Activated T-helper 1 cell treated with anti-CD3 and anti-CD28 coated beads, Interleukin-12 subunit alpha, Interleukin-12 subunit beta, Interleukin-2, Interleukin-4 antibody, amounts not matched to agents 30 ng/mL and 10 ng/mL and 1 ng/mL, durations not matched to agents 14 hours and 24 hours and 36 hours (primary cell): ENCODE data around the gene ALKBH6. TPM values are rescaled to one million over a fixed set of nuclear protein-coding genes. Genes with fewer than 3 reads are reported as not detected.
A peak's percentile ranks its signal among the peaks of the same experiment; 100 is the strongest.
"Not testable (repeated sequence)": the region's sequence is repeated elsewhere in the genome, so short reads cannot be mapped to it uniquely, and the experiment has no call there.

Experiments
- DNase-seq: peaks from one replicate; pipeline ENCODE4 v3.0.0; 2021; ENCODE audit warnings: low spot score
- H3K27ac Mint-ChIP-seq: one replicate; pipeline ENCODE4 v1.8.0; 2021; ENCODE audit warnings: mild to moderate bottlenecking, mixed read lengths
- H3K27me3 Mint-ChIP-seq: one replicate; pipeline ENCODE4 v1.8.0; 2022; ENCODE audit warnings: mild to moderate bottlenecking, moderate library complexity, mixed read lengths; ENCODE audit not compliant: insufficient read depth
- H3K36me3 Mint-ChIP-seq: one replicate; pipeline ENCODE4 v1.8.0; 2021; ENCODE audit warnings: low read depth, mixed read lengths
- H3K4me1 Mint-ChIP-seq: one replicate; pipeline ENCODE4 v1.8.0; 2021; ENCODE audit warnings: low read depth, mixed read lengths
- H3K4me3 Mint-ChIP-seq: one replicate; pipeline ENCODE4 v1.8.0; 2021; ENCODE audit warnings: mild to moderate bottlenecking, moderate library complexity, mixed read lengths
- H3K9me3 Mint-ChIP-seq: one replicate; pipeline ENCODE4 v1.8.0; 2021; ENCODE audit warnings: mixed read lengths
- intact Hi-C: fragments of 100-400 bp; cut with micrococcal nuclease; formaldehyde crosslinking; loops from one replicate; pipeline ENCODE4 v1.15.1; 2024
- total RNA-seq: library from RNA; stranded (reverse); gene quantifications from 2 replicates; pipeline ENCODE4 v1.2.3, GENCODE V29; 2022

The ALKBH6 gene
- total RNA-seq, 1 donor from 2014 or later, result 60.6 TPM

DNA sequence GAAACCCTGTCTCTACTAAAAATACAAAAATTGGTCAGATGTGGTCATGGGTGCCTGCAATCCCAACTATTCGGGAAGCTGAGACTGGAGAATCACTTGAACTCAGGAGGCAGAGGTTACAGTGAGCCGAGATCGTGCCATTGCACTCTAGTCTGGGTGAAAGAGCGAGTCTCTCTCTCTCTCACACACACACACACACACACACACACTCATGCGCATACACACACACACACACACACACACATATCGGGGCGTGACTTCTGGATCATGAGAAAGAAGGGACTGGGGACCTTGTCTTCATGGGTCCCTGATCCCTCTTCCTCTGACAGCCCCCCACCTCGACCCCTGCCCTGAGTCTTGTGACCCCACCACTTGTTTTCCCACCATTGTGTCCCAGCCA lies 30.8 kb downstream of the ALKBH6 start:
- Mint-ChIP-seq H3K27me3 (peaks cover 38% of the 10 kb centered on the region), H3K4me3 (no peak overlapping the region), H3K9me3 (no peaks in the 10 kb centered on the region), H3K36me3 (no peaks in the 10 kb centered on the region), H3K27ac (no peak overlapping the region), H3K4me1 (peaks cover 5% of the 10 kb centered on the region)
- DNase-seq, result no peak
- intact Hi-C loops, result no loop called here

DNA sequence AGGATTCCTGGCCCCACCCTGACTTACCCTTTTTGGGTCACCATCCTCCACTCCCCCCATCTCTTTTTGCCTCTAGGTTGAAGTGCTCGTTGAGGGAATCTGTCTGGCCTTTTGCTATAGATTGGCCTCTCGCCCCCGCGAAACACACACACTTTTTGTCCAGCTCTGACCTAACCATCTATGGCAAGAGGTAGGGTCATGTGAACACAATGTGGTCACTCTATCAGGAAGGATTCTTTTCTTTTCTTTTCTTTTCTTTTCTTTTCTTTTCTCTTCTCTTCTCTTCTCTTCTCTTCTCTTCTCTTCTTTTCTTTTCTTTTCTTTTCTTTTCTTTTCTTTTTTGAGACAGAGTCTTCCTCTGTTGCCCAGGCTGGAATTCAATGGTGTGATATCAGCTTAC lies 33.0 kb downstream of the ALKBH6 start:
- H3K27me3 Mint-ChIP-seq, result peaks cover 27% of the 10 kb centered on the region
- H3K4me1 Mint-ChIP-seq, H3K36me3 Mint-ChIP-seq, H3K9me3 Mint-ChIP-seq, intact Hi-C loops, DNase-seq, H3K27ac Mint-ChIP-seq, H3K4me3 Mint-ChIP-seq: not testable (repeated sequence)

DNA sequence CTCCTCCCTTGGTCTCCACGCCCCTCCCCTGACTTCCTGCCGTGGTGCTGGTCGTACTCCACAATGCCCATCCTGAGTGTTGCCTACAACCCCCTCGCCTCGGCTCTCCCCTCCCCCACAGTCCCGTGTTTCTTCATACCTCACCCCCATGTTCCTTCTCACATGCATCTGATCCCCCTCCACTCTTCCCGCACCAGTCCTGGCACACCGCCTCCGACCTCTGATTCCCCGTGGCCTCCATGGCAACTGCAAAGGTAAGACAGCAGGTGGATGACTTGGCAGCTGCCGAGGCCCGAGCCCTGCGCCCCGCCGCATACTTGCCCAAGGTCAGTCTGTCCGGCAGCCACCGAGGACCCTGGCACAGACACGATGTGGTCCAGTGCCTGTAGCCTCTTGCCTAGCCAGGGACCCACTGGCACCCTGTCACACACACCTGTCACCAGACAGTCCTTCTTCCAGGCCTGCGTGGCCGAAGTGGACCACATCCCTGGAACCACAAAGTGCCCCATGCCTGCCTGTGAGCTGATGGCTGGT lies 35.1 kb downstream of the ALKBH6 start:
- no peaks in the 10 kb centered on the region for H3K36me3 Mint-ChIP-seq
- no peak for DNase-seq
- H3K27ac Mint-ChIP-seq, result no peak overlapping the region
- peaks cover 12% of the 10 kb centered on the region for H3K27me3 Mint-ChIP-seq
- H3K4me3 Mint-ChIP-seq, result no peak overlapping the region
- H3K9me3 Mint-ChIP-seq, result no peaks in the 10 kb centered on the region
- no peaks in the 10 kb centered on the region for H3K4me1 Mint-ChIP-seq
- intact Hi-C loops, result no loop called here

DNA sequence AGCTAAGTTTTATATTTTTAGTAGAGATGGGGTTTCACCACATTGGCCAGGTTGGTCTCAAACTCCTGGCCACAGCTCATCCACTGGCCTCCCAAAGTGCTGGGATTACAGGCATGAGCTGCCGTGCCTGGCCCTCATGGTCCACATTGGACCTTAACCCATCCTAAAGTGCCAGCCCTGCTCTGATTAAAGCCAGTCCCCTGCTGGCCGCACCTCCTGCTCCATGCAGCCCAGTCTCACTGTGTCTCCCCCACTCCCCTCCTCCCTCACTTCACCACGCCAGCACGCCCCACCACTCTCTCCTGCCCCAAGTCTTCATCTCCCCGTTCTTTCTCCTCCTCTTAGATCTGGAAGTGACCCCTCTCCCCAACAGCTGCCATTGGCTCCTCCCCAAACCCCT lies 35.7 kb downstream of the ALKBH6 start:
- Mint-ChIP-seq H3K27ac (no peak overlapping the region), H3K36me3 (no peaks in the 10 kb centered on the region), H3K4me3 (no peak overlapping the region), H3K27me3 (peaks cover 14% of the 10 kb centered on the region), H3K9me3 (no peaks in the 10 kb centered on the region), H3K4me1 (no peaks in the 10 kb centered on the region)
- DNase-seq, result no peak
- intact Hi-C loops, result no loop called here

DNA sequence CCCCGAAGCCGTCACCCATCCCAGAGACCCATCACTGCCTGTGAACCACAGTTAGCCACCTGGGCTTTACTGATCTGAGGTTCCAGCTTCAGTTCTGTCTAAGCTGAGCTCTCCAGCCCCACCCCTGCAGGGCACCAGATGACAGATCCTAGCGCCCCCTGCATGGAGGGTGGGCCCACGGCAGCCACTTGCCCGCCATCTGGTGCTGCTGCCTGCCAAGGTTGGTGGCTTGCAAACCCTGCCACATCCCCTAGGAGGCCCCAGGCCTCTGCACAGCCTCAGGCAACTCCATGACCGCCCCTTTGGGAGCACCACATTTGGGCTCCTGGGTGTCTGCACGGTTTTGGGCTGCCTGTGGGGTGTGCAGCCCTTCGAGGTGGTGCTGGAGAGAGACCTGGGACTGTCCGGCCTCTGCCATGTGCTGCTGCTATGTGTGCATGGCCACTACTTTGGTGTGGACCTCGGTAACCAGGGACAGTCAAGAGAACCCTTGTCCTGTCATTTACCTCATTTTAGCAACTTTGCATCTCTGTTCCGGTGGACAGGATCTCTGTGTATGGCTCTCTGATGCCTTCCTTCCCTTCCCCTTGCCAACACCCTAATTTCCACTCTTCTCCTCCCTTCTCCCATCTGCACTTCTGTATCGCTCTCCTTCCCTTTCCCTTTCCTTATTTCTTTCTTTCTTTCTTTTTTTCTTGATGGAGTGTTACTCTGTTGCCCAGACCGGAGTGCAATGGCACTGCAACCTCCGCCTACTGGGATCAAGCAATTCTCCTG lies 36.4 kb downstream of the ALKBH6 start:
- intact Hi-C loops, result no loop called here
- no peak for DNase-seq
- Mint-ChIP-seq H3K27ac (no peak overlapping the region), H3K36me3 (no peaks in the 10 kb centered on the region), H3K4me3 (no peak overlapping the region), H3K27me3 (peaks cover 14% of the 10 kb centered on the region), H3K4me1 (no peaks in the 10 kb centered on the region), H3K9me3 (no peaks in the 10 kb centered on the region)

DNA sequence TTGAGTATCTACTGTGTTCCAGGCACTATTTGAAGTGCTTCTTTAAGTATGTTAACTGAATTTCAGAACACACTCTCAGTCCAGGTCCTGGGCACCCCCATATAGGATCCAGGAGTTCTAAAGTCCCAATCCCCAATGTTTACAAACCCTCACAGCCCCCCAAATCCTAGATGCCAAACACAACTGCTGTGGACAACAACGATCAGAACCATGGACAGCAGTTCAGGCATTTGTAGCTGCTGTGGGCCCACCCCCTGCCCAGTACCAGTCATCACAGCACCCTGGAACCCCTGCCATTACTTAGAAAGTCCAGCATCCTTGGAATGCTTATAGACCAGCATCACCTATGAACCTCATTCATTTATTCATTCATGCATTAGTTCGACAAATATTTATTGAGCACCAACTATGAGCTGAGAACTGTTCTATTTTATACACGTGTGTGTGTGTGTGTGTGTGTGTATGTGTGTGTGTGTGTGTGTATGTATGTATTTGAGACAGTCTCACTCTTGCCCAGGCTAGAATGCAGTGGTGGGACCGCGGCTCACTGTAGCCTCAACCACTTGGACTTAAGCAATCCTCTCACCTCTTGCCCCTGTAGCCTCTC lies 38.3 kb downstream of the ALKBH6 start:
- peaks cover 9% of the 10 kb centered on the region for H3K27me3 Mint-ChIP-seq
- H3K4me3 Mint-ChIP-seq, result no peak overlapping the region

DNA sequence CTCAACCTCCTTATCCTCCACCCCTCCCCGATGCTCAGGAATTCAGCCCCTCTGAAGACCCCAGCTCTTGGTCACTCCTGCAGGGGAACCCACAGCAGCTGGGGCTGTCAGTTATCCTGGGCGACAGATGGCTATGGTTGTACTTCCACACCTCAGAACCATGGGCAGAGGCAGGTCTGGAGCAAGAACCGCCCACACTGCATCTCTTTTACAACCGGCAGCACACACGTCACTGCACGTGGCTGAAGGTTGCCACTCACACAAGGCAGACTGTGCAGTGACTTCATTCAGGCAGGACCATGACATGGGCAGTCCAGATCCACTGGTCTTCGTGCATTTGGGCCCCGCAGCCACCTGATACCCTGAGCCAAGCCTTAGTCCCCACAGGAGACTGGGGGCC lies 40.5 kb downstream of the ALKBH6 start:
- peaks cover 5% of the 10 kb centered on the region for H3K27me3 Mint-ChIP-seq
- peaks cover 10% of the 10 kb centered on the region for H3K4me1 Mint-ChIP-seq
- no peaks in the 10 kb centered on the region for H3K36me3 Mint-ChIP-seq
- H3K9me3 Mint-ChIP-seq, result no peaks in the 10 kb centered on the region
- intact Hi-C loops, result no loop called here
- H3K27ac Mint-ChIP-seq, result no peak overlapping the region
- no peak for DNase-seq
- no peak overlapping the region for H3K4me3 Mint-ChIP-seq

More for the DNA sequence above, 38.3 kb downstream of the ALKBH6 start:
- DNase-seq, result no peak
- Mint-ChIP-seq H3K9me3 (no peaks in the 10 kb centered on the region), H3K4me1 (no peaks in the 10 kb centered on the region), H3K27ac (no peak overlapping the region), H3K36me3 (no peaks in the 10 kb centered on the region)
- intact Hi-C loops, result loop anchor here (1.0 kb wide), 1 partner anchor 12 kb away; no protein-coding TSS in a partner anchor

DNA sequence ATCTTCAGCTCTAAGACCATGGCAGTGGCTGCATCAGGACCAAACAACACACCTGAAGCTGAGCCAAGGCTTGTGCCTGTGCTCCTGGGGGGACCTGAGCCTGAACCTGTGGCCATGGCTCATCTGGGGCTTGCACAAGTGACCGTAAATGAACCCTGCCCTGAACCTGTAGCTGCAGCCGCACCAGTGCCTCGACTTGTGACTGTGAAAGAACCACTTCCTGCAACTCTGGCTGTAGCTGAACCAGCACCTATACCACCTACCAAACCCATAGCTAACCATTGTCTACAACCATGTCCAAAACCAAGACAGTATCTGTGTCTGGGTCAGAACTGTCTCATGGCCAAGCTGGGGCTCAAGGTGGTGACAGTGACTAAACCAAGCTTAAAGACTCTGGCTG lies 47.2 kb downstream of the ALKBH6 start:
- DNase-seq, result no peak
- H3K27me3 Mint-ChIP-seq, result peaks cover 7% of the 10 kb centered on the region
- no peak overlapping the region for H3K4me3 Mint-ChIP-seq
- H3K4me1 Mint-ChIP-seq, result peaks cover 10% of the 10 kb centered on the region
- intact Hi-C loops, result no loop called here
- H3K9me3 Mint-ChIP-seq, result no peaks in the 10 kb centered on the region
- H3K27ac Mint-ChIP-seq, result no peak overlapping the region
- H3K36me3 Mint-ChIP-seq, result no peaks in the 10 kb centered on the region

DNA sequence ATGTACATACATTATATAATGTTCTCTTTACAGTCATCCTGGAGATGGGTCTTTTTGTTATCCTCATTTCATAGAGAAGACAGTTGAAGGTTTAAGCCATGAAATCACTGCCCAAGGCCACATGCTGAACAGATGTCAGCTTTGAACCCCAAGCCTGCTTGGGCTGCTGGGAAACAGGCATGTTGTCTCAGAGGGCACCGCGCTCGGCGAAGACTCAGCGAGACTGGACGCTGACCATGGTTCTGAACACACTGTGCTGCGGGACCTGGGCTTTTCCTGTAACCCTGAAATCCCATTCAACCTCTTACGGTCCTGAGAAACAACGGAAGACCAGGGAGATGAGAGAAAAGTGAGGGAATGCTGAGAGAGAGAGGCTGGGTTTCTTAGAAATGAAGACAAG lies 50.5 kb downstream of the ALKBH6 start:
- H3K4me3 Mint-ChIP-seq, result no peak overlapping the region
- no peak overlapping the region for H3K27ac Mint-ChIP-seq
- intact Hi-C loops, result loop anchor here (1.0 kb wide), 1 partner anchor 12 kb away; no protein-coding TSS in a partner anchor
- H3K4me1 Mint-ChIP-seq, result peaks cover 3% of the 10 kb centered on the region
- peak; percentile 34 for DNase-seq
- peaks cover 13% of the 10 kb centered on the region for H3K27me3 Mint-ChIP-seq
- H3K9me3 Mint-ChIP-seq, result no peaks in the 10 kb centered on the region
- H3K36me3 Mint-ChIP-seq, result no peaks in the 10 kb centered on the region

DNA sequence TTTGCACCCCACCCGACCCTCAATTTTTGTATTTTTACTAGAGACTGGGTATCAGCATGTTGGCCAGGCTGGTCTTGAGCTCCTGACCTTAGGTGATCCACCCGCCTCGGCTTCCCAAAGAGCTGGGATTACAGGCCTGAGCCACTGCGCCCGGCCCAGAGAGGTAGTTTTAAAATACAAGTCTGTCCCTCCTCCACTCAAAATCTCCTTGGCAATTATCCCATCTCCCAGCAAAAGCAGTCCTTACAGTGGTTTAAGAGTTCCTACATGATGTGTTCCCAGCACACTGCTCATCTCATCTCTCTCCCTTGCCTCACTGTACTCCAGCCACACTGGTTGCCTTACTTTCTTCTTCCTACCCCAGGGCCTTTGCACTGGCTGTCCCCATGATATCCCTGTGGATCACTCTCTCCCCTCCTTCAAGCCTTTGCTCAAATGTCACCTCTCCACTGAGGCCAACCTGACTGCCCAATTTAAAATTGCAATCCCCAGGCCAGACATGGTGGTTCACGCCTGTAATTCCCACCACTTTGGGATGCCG lies 53.5 kb downstream of the ALKBH6 start:
- intact Hi-C loops, result no loop called here
- no peak for DNase-seq
- Mint-ChIP-seq H3K4me3 (peak overlapping the region; percentile 5), H3K36me3 (peaks cover 1% of the 10 kb centered on the region), H3K9me3 (peaks cover 9% of the 10 kb centered on the region), H3K27me3 (peaks cover 14% of the 10 kb centered on the region), H3K4me1 (peaks cover 11% of the 10 kb centered on the region), H3K27ac (no peak overlapping the region)

DNA sequence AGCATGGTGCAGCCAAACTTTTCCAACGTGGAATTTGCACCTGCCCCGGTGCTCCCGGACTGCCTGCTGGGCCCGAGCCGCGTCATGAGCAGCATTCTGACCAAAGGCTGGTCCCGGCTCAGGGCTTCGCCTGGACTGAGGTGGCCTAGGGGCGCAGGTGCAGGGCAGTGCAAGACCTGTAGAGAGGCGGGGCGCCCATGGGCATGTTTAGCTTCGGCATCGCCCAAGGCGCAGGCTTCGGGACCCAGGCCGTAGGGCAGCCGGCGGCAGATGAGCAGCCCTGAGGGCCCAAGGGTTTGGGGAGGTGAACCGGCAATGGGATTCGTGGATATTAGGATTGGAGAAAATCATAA lies 54.1 kb downstream of the ALKBH6 start:
- H3K27me3 Mint-ChIP-seq, result peaks cover 14% of the 10 kb centered on the region
- H3K36me3 Mint-ChIP-seq, result peaks cover 1% of the 10 kb centered on the region
- H3K9me3 Mint-ChIP-seq, result peaks cover 9% of the 10 kb centered on the region
- intact Hi-C loops, result no loop called here
- no peak for DNase-seq
- H3K4me3 Mint-ChIP-seq, result no peak overlapping the region
- H3K4me1 Mint-ChIP-seq, result peaks cover 11% of the 10 kb centered on the region
- no peak overlapping the region for H3K27ac Mint-ChIP-seq
